K562 (cell line): Measurements from ENCODE around the gene SLC2A9. TPM values are rescaled to one million over a fixed set of nuclear protein-coding genes. Genes with fewer than 3 reads are reported as not detected.

ENCODE experiments used
- ATAC-seq: fragments of 200-7000 bp; cut with Tn5 transposase; 3 replicates; pipeline ENCODE4 v1.9.1; 2020; ENCODE audit warnings: moderate library complexity
- BruUV-seq: library from RNA; stranded (reverse); fragments of 400-500 nt; replicated peaks from 2 replicates; lab custom pipeline; 2021; lab: Mats Ljungman, UMichigan
- CTCF ChIA-PET: fragments of 300-600 bp; formaldehyde crosslinking; extraction: SDS; loops from one replicate; lab custom pipeline; 2021; ENCODE audit warnings: low intra/inter-chr PET ratio; lab: Yijun Ruan, JAX
- POLR2A ChIA-PET: fragments of 300-600, 350-650 bp; sonication (Branson Sonifier 250); formaldehyde crosslinking; extraction: SDS; loops from one replicate; lab custom pipeline; 2021; ENCODE audit warnings: antibody characterized with exemption, inconsistent platforms; lab: Yijun Ruan, JAX
- DNase-seq, 4 experiments: peaks; one replicate each; pipeline versions ENCODE4 v3.0.0 to v3.0.0-alpha.2; 2011 to 2018; ENCODE audit warnings: low spot score in 3 of 4, mixed read lengths in 3 of 4; ENCODE audit errors: extremely low read depth in 1 of 4
- FAIRE-seq: peaks from 2 replicates; lab custom pipeline; 2011; peaks lifted over from hg19 to GRCh38; lab: Jason Lieb, UNC
- H2AFZ ChIP-seq: 2 replicates; pipeline ENCODE4 v1.6.0; 2011; ENCODE audit warnings: low read depth, low read length, control low read depth, inconsistent platforms
- H3K27ac ChIP-seq: fragments of 200-600 bp; 3 replicates; pipeline ENCODE4 v1.8.0; 2011; ENCODE audit warnings: low read depth, mild to moderate bottlenecking, control low read depth, inconsistent platforms, low read length, moderate library complexity, mixed read lengths; ENCODE audit errors: extremely low read depth
- H3K27me3 ChIP-seq, 2 experiments: fragments of 300-600 bp in 1 of 2; 2 replicates in 1 of 2; 3 replicates in 1 of 2; pipeline versions ENCODE4 v1.6.0 to v1.8.0; 2011; ENCODE audit warnings: inconsistent platforms in 2 of 2, low read length in 2 of 2, mild to moderate bottlenecking in 1 of 2, mixed read lengths in 1 of 2, moderate library complexity in 1 of 2; ENCODE audit not compliant: control insufficient read depth in 2 of 2, insufficient read depth in 2 of 2
- H3K36me3 ChIP-seq: fragments of 300-600 bp; 3 replicates; pipeline ENCODE4 v1.8.0; 2011; ENCODE audit warnings: mild to moderate bottlenecking, low read length, inconsistent platforms; ENCODE audit not compliant: control insufficient read depth, insufficient read depth
- H3K4me1 ChIP-seq, 2 experiments: fragments of 200-600 bp in 1 of 2; replicated peaks in 1 of 2; 2 replicates in 1 of 2; 3 replicates in 1 of 2; pipeline versions ENCODE4 v1.5.1 to v1.8.0; 2011; ENCODE audit warnings: inconsistent platforms in 2 of 2, low read length in 2 of 2, mild to moderate bottlenecking in 1 of 2, mixed read lengths in 1 of 2, moderate library complexity in 1 of 2; ENCODE audit not compliant: control insufficient read depth in 2 of 2, insufficient read depth in 2 of 2
- H3K4me2 ChIP-seq: 2 replicates; pipeline ENCODE4 v1.6.1; 2011; ENCODE audit warnings: low read length, control low read depth, inconsistent platforms, mixed read lengths; ENCODE audit not compliant: insufficient read depth
- H3K4me3 ChIP-seq: fragments of 200-600 bp; sonication (generic), shearing (Covaris generic); 2 replicates; pipeline ENCODE4 v1.5.1; 2016; ENCODE audit warnings: control low read depth, inconsistent platforms
- H3K79me2 ChIP-seq: fragments of 200-600 bp; 3 replicates; pipeline ENCODE4 v1.8.0; 2011; ENCODE audit warnings: low read length, inconsistent platforms; ENCODE audit not compliant: control insufficient read depth, insufficient read depth
- H3K9ac ChIP-seq, 2 experiments: 2 replicates each; pipeline versions ENCODE4 v1.6.0 to v1.6.1; 2011; ENCODE audit warnings: low read depth in 2 of 2, low read length in 2 of 2, control low read depth in 1 of 2, inconsistent platforms in 1 of 2, mild to moderate bottlenecking in 1 of 2, mixed read lengths in 1 of 2; ENCODE audit not compliant: insufficient read depth in 1 of 2
- H3K9me1 ChIP-seq: one replicate; pipeline ENCODE4 v1.6.0; 2011; ENCODE audit warnings: inconsistent platforms, mild to moderate bottlenecking, low read length, moderate library complexity; ENCODE audit not compliant: control insufficient read depth, insufficient read depth
- H3K9me3 ChIP-seq: replicated peaks from 2 replicates; pipeline ENCODE4 v1.5.1; 2011; ENCODE audit warnings: low read depth, low read length, inconsistent platforms; ENCODE audit not compliant: control insufficient read depth, insufficient read depth
- H4K20me1 ChIP-seq: replicated peaks from 2 replicates; pipeline ENCODE4 v1.6.1; 2011; ENCODE audit warnings: low read length, inconsistent platforms, mixed read lengths; ENCODE audit not compliant: control insufficient read depth, insufficient read depth
- CLOCK ChIP-seq: fragments of 250-450 bp; sonication (Bioruptor Pico); IDR thresholded peaks from 2 replicates; pipeline ENCODE4 v1.4.0; 2020; ENCODE audit warnings: mild to moderate bottlenecking, moderate library complexity, borderline replicate concordance
- HNRNPUL1 ChIP-seq: fragments of 200-400 bp; formaldehyde crosslinking; IDR thresholded peaks from 2 replicates; pipeline ENCODE4 v1.6.1; 2017; ENCODE audit warnings: low read length
- IRF1 ChIP-seq: sonication (generic); formaldehyde crosslinking; IDR thresholded peaks from 2 replicates; pipeline ENCODE4 v1.8.0; 2022; ENCODE audit warnings: missing genetic modification reagents, mild to moderate bottlenecking, borderline replicate concordance
- KAT2B ChIP-seq: IDR thresholded peaks from one replicate; pipeline ENCODE4 v1.6.1; 2012; ENCODE audit warnings: low read depth, mild to moderate bottlenecking, control low read depth, inconsistent platforms, low read length, moderate library complexity
- SP2 ChIP-seq: IDR thresholded peaks from 2 replicates; pipeline ENCODE4 v1.6.1; 2011; ENCODE audit warnings: mild to moderate bottlenecking, low read depth, low read length, moderate library complexity; ENCODE audit not compliant: poor library complexity, severe bottlenecking; ENCODE audit errors: extremely low read depth
- YY1 ChIP-seq, 3 experiments: IDR thresholded peaks; 2 replicates each; pipeline ENCODE4 v1.6.1; 2011; ENCODE audit warnings: low read length in 2 of 3, mild to moderate bottlenecking in 2 of 3, moderate library complexity in 2 of 3, borderline replicate concordance in 1 of 3, control low read depth in 1 of 3, low read depth in 1 of 3; ENCODE audit not compliant: insufficient read depth in 3 of 3, insufficient replicate concordance in 2 of 3, control insufficient read depth in 1 of 3, insufficient read length in 1 of 3; ENCODE audit errors: extremely low read depth in 1 of 3
- ZNF224 ChIP-seq: sonication (generic); formaldehyde crosslinking; IDR thresholded peaks from 2 replicates; pipeline ENCODE4 v1.8.0; 2022; ENCODE audit warnings: mild to moderate bottlenecking, missing genetic modification reagents
- WGBS: fragments of 100-300 bp; shearing (Covaris generic); methylation state at CpG from one replicate; pipeline ENCODE4 v1.1.6; 2016; ENCODE audit warnings: low coverage, mixed read lengths; ENCODE audit not compliant: insufficient coverage; ENCODE audit errors: missing lambda C conversion rate; 5-methylcytosine and 5-hydroxymethylcytosine counted together
- in situ Hi-C: fragments of 300-500 bp; cut with MboI; formaldehyde crosslinking; loops from 4 replicates; pipeline ENCODE4 v1.15.0; 2018; ENCODE audit warnings: inconsistent platforms, mixed read lengths
- intact Hi-C: fragments of 100-400 bp; cut with micrococcal nuclease; formaldehyde crosslinking; loops from 2 replicates; pipeline ENCODE4 v1.14.2; 2022
- polyA plus RNA-seq, 8 experiments: library from polyadenylated mRNA; depleted of rRNA in 4 of 8; stranded (reverse) in 5 of 8; unstranded in 3 of 8; fragments of >200 nt; fragmentation: Nextera tagmentation in 2 of 8; fragmentation: Illumina TruSeq in 1 of 8; extraction: Ambion mirVana in 2 of 8; extraction: Trizol in 1 of 8; gene quantifications; 2 replicates each; pipeline versions ENCODE4 v1.2.1 to v1.2.3, GENCODE V29; 2011 to 2014; ENCODE audit warnings: inconsistent platforms in 1 of 8, missing spikeins in 1 of 8
- total RNA-seq, 7 experiments: library from RNA; depleted of rRNA in 6 of 7; stranded (reverse); fragments of >200 nt in 6 of 7; fragmentation: Illumina TruSeq in 2 of 7; extraction: Trizol in 2 of 7; gene quantifications; 2 replicates each; pipeline versions ENCODE4 v1.2.1 to v1.2.3, GENCODE V29; 2011 to 2021; ENCODE audit warnings: low replicate concordance in 1 of 7

The SLC2A9 gene
- total and polyA plus RNA-seq, 9 of the 15 experiments (the other 6 are each of a cell fraction or from before 2014, with no cell fraction given) = 0.15 to 1.9 (median 0.76) TPM

DNA sequence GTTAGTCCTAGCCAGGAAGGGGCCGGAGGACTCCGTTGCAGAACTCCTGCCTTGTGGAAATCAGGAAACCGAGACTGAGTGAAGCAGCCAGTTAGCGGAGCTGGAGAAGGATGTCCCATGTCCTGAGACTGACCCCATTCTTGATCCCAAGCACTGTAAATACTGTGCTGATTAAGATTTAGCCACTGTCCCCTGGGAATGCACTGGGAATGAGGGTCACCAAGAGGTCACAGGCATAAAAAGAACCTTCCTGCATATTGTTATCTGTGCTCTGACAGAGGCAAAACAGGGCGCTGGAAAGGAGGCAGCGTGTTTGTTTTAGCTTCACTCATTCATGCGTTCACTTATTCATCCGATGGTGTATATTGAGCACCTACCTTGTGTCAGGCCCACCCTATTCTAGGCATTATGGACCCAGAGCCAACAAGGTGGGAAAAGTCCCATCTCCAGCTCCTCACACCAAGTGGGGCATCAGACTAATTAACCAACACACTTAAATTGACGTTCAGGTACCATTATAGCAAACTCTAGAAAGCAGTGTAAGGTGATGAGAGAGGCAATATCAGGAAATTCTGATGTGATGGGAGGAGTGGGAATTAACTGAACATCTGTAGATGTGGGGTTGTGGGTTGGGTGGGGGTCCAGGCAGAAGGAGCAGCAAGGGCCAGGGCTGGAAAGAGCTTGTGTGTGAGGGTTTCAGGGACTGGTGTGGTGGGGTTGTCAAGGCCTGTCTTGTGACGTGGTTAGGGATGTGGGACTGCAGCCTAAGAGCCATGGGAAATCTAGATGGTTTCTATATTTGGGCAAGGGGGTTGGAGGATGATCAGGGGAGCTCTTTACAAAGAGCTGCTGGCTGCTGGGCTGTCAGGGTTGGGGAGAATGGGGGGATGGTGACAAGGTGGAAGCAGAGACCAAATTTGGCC is 10.6 kb upstream of the SLC2A9 start:
- H3K36me3 ChIP-seq = no peaks in the 10 kb centered on the region
- in situ Hi-C loops = no loop called here
- no peaks in the 10 kb centered on the region for H3K9me3 ChIP-seq
- 14% methylated on average over 9 of the region's 10 CpGs for WGBS
- POLR2A ChIA-PET = interaction anchor here (0.9 to 1.4 kb wide), 2 partner anchors 9 to 76 kb away, joined by 3 read pairs; no protein-coding TSS in a partner anchor
- no TSS peak for BruUV-seq
- H4K20me1 ChIP-seq = no peaks in the 10 kb centered on the region; the same call in 1 of the 2 replicates
- no peak overlapping the region for H3K9ac ChIP-seq
- CTCF ChIA-PET = no interaction called here
- TF ChIP-seq IRF1 (CRISPR knock-in tag) (no peak), SP2 (no peak), KAT2B (no peak), YY1 (IDR thresholded peaks at IDR 0.05; ENCODE audit: borderline replicate concordance in 1 of 3, control insufficient read depth in 1 of 3, extremely low read depth in 1 of 3, insufficient read depth in 3 of 3, insufficient read length in 1 of 3, insufficient replicate concordance in 2 of 3, low read depth in 1 of 3, low read length in 2 of 3) (no peak), ZNF224 (no peak), CLOCK (no peak), HNRNPUL1 (no peak)
- TF ChIP-seq, all 486 proteins: peak for 0
- no peak for ATAC-seq
- Histone ChIP-seq H2AFZ (no peak overlapping the region), H3K9me1 (no peaks in the 10 kb centered on the region), H3K4me3 (no peak overlapping the region), H3K4me1 (peaks cover 7 to 14% of the 10 kb centered on the region in 2 experiments; a peak in 4 of 5 replicates), H3K27me3 (peaks cover 11 to 59% of the 10 kb centered on the region in 2 experiments; a peak in 4 of 5 replicates), H3K4me2 (no peak overlapping the region), H3K79me2 (no peaks in the 10 kb centered on the region), H3K27ac (no peak overlapping the region)
- no peak for DNase-seq
- no peak for FAIRE-seq
- intact Hi-C loops = no loop called here
